Natural killer cell (primary cell): ENCODE measurements around the gene PARVA. TPM values are rescaled to one million over a fixed set of nuclear protein-coding genes. Genes with fewer than 3 reads are reported as not detected.

Source experiments
- ATAC-seq, 3 donors: fragments of 150-1000 bp in 2 of 3; fragments of 200-7000 bp in 1 of 3; cut with Tn5 transposase; 1 replicate in 1 of 3; 2 replicates in 2 of 3; pipeline ENCODE4 v1.10.0; 2021; ENCODE audit warnings: mild to moderate bottlenecking in 2 of 3, moderate library complexity in 2 of 3
- DNase-seq, 2 donors: peaks; one replicate each; pipeline versions ENCODE4 v3.0.0 to v3.0.0-alpha.2; 2013 to 2021; ENCODE audit warnings: mixed read lengths in 1 of 2
- H3K27ac ChIP-seq: one replicate; pipeline ENCODE4 v1.5.1; 2013; ENCODE audit warnings: mild to moderate bottlenecking, low read length
- H3K27me3 ChIP-seq: one replicate; pipeline ENCODE4 v1.6.1; 2013; ENCODE audit warnings: low read length; ENCODE audit not compliant: control insufficient read depth, insufficient read depth
- H3K36me3 ChIP-seq: one replicate; pipeline ENCODE4 v1.6.1; 2013; ENCODE audit warnings: low read length; ENCODE audit not compliant: control insufficient read depth, insufficient read depth
- H3K4me1 ChIP-seq: one replicate; pipeline ENCODE4 v1.6.1; 2013; ENCODE audit warnings: low read length; ENCODE audit not compliant: control insufficient read depth, insufficient read depth
- H3K4me3 ChIP-seq: one replicate; pipeline ENCODE4 v1.5.1; 2013; ENCODE audit warnings: low read length
- H3K9me3 ChIP-seq: one replicate; pipeline ENCODE4 v1.6.1; 2013; ENCODE audit warnings: low read length; ENCODE audit not compliant: control insufficient read depth, insufficient read depth
- H3K27ac Mint-ChIP-seq, 2 donors: one replicate each; pipeline ENCODE4 v1.8.0; 2022; ENCODE audit warnings: mild to moderate bottlenecking in 2 of 2, mixed read lengths in 2 of 2, moderate library complexity in 1 of 2
- H3K27me3 Mint-ChIP-seq, 2 donors: one replicate each; pipeline ENCODE4 v1.8.0; 2022; ENCODE audit warnings: low read depth in 2 of 2, mixed read lengths in 2 of 2
- H3K36me3 Mint-ChIP-seq: one replicate; pipeline ENCODE4 v1.8.0; 2022; ENCODE audit warnings: mixed read lengths
- H3K4me1 Mint-ChIP-seq, 2 donors: one replicate each; pipeline ENCODE4 v1.8.0; 2022; ENCODE audit warnings: mixed read lengths in 2 of 2
- H3K4me3 Mint-ChIP-seq: one replicate; pipeline ENCODE4 v1.8.0; 2022; ENCODE audit warnings: mild to moderate bottlenecking, moderate library complexity, mixed read lengths
- H3K9me3 Mint-ChIP-seq, 2 donors: one replicate each; pipeline ENCODE4 v1.8.0; 2022; ENCODE audit warnings: mixed read lengths in 2 of 2
- CTCF ChIP-seq: fragments of 200-600 bp; IDR thresholded peaks from one replicate; pipeline ENCODE4 v1.8.0; 2022; ENCODE audit warnings: antibody characterized with exemption
- WGBS: methylation state at CpG from one replicate; pipeline ENCODE4 v1.1.7; 2013; ENCODE audit warnings: missing lambda C conversion rate; ENCODE audit not compliant: insufficient coverage; 5-methylcytosine and 5-hydroxymethylcytosine counted together
- intact Hi-C: fragments of 100-400 bp; cut with micrococcal nuclease; formaldehyde crosslinking; loops from one replicate; pipeline ENCODE4 v1.14.2; 2022
- total RNA-seq, 4 donors: library from RNA; stranded (reverse); fragments of 120-200 nt in 1 of 4; gene quantifications; one replicate each; pipeline versions ENCODE4 v1.2.3 to v1.2.4, GENCODE V29; 2013 to 2022

The PARVA gene
- total RNA-seq, 3 donors from 2014 or later (not counting 1 experiment from before 2014, with no cell fraction given) = 0.07 to 1.0 TPM; not detected in 1

DNA sequence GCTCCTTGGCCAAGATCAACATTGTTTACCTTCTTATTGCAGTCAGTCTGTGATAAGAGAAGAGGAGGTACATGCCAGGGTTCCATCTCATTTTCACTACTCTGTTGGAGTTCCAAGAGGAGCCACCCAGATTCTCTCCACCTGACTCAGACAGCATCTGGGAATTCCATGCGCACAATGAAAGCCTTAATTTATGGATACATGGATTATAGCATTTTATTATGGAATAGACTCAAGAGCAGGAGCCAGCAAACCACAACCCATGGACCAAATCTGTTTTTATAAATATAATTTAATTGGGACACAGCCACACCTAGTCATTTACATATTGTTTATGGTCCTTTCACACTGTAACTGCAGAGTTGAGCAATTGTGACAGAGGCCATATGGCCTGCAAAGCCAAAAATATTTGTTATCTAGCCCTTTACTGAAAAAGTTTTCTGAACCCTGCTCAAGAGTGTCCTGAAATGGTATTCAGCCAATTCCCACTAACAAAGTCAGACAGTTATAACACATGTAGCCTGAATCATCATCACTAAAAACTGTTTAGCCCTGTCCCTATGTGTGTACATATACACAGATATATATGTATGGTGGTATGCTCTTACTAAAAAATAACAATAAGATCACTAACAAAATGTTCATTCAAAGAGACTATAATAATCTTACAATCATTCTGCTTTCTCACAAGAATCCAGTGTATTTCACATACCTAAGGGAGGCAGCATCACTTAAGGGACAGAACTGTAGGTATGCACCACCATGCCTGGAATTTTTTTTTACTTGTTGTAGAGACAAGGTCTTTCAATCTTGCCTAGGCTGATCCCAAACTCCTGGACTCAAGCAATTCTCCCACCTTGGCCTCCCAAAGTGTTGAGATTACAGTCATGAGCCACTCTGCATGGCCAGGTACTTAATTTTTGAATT lies 192.4 kb downstream of the PARVA start:
- Mint-ChIP-seq H3K36me3 (no peaks in the 10 kb centered on the region), H3K9me3 (no peaks in the 10 kb centered on the region), H3K27ac (no peak overlapping the region), H3K27me3 (peaks cover 15 to 22% of the 10 kb centered on the region in 2 donors), H3K4me1 (no peaks in the 10 kb centered on the region), H3K4me3 (no peak overlapping the region)
- intact Hi-C loops = no loop called here
- WGBS = no CpG with 5 or more reads among the region's 1 CpG
- Histone ChIP-seq H3K4me1 (no peaks in the 10 kb centered on the region), H3K4me3 (no peak overlapping the region), H3K27me3 (no peaks in the 10 kb centered on the region), H3K9me3 (no peaks in the 10 kb centered on the region), H3K27ac (no peak overlapping the region), H3K36me3 (no peaks in the 10 kb centered on the region)
- no peak for ATAC-seq
- no peak for DNase-seq
- TF ChIP-seq CTCF = no peak

GRCh38 chr11:12573707-12574485 lies 196.5 kb downstream of the PARVA start:
- Mint-ChIP-seq H3K4me3 (no peak overlapping the region), H3K27me3 (peaks cover 11 to 30% of the 10 kb centered on the region in 2 donors), H3K4me1 (no peaks in the 10 kb centered on the region), H3K27ac (no peak overlapping the region), H3K9me3 (no peaks in the 10 kb centered on the region), H3K36me3 (no peaks in the 10 kb centered on the region)
- no peak for ATAC-seq
- Histone ChIP-seq H3K27ac (no peak overlapping the region), H3K36me3 (no peaks in the 10 kb centered on the region), H3K4me1 (no peaks in the 10 kb centered on the region), H3K4me3 (no peak overlapping the region), H3K27me3 (no peaks in the 10 kb centered on the region), H3K9me3 (no peaks in the 10 kb centered on the region)
- DNase-seq = no peak
- no peak for TF ChIP-seq CTCF
- WGBS = 85% methylated on average over 1 of the region's 1 CpG
- intact Hi-C loops = no loop called here

DNA sequence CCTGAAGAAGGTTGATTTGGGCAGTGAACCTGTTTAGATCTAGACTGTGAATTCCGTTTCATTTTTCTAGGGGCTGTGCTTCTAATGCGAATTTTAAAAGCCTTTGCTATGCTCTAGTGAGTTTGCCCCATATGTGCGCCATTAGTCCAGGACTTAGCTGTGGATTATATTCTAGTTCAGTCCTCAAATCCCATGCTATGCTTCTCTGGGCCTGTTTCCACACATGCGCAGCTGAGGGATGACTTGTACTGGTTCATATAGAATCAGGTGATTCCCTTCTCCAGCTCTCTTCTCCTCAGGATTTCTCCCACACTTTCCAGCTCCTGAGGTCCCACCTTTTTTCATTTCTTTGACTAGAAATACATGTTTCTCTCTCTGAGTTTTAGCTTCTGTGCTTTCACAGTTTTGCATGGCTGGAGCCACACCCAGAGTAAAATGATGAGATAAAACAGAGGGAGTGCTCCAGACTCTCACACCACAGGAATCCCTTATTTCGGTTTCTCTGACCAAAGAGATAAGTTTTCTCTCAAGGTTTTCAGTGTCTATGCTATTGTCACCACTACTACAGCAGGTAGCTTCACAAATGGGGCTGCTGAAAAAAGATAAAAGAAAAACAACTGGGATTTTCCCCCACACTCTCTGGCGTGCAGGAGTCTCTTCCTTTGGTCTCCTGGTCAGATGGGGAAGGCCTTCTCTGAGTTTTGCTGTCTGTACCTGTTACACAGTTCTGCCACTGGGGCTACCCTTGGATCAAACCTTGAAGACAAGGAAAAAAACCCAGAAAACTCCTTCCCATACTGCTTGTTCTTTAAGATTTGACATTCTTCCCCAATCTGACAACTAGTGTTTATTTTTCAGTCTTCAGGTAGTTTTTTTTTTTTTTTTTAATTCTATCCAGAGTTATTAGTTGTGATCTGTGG lies 200.6 kb downstream of the PARVA start:
- no peaks in the 10 kb centered on the region for H3K36me3 ChIP-seq
- no peak for TF ChIP-seq CTCF
- H3K4me1 ChIP-seq = no peaks in the 10 kb centered on the region
- no peak overlapping the region for H3K4me3 ChIP-seq
- intact Hi-C loops = no loop called here
- ATAC-seq (no peak), DNase-seq (no peak)
- H3K9me3 Mint-ChIP-seq = no peaks in the 10 kb centered on the region
- peaks cover 11 to 32% of the 10 kb centered on the region in 2 donors for H3K27me3 Mint-ChIP-seq
- H3K9me3 ChIP-seq = no peaks in the 10 kb centered on the region
- H3K36me3 Mint-ChIP-seq = no peaks in the 10 kb centered on the region
- WGBS = 76% methylated on average over 6 of the region's 6 CpGs
- H3K4me1 Mint-ChIP-seq = no peaks in the 10 kb centered on the region
- no peak overlapping the region for H3K27ac ChIP-seq
- no peaks in the 10 kb centered on the region for H3K27me3 ChIP-seq
- no peak overlapping the region for H3K27ac Mint-ChIP-seq
- H3K4me3 Mint-ChIP-seq = no peak overlapping the region
